Activated CD4-positive, alpha-beta T cell treated with anti-CD3 and anti-CD28 coated beads, Interleukin-10, Interleukin-2, amounts not matched to agents 100 ng/mL and 50 ng/mL, durations not matched to agents 16 hours and 8 hours (primary cell): ENCODE data around the gene OSBPL10.

Experiments
- DNase-seq: peaks from one replicate; pipeline ENCODE4 v3.0.0-alpha.2; 2020

OSBPL10 gene

GRCh38 chr3:31728403-31728802 is 252.7 kb downstream of the OSBPL10 start:
- DNase-seq, result no peak

- DNase-seq, result no peak
Measured at GRCh38 chr3:31725976-31726375, 255.1 kb downstream of the OSBPL10 start.

GRCh38 chr3:31725568-31725967 is 255.5 kb downstream of the OSBPL10 start:
- no peak for DNase-seq

GRCh38 chr3:31724651-31725050 is 256.4 kb downstream of the OSBPL10 start:
- DNase-seq, result peak; percentile 41

GRCh38 chr3:31724116-31724515 is 256.9 kb downstream of the OSBPL10 start:
- DNase-seq, result no peak

GRCh38 chr3:31723701-31724100 is 257.4 kb downstream of the OSBPL10 start:
- no peak for DNase-seq

GRCh38 chr3:31721676-31722075 is 259.4 kb downstream of the OSBPL10 start:
- no peak for DNase-seq

- DNase-seq, result no peak
Measured at GRCh38 chr3:31714495-31715280, 266.4 kb downstream of the OSBPL10 start.

GRCh38 chr3:31713816-31714215 is 267.2 kb downstream of the OSBPL10 start:
- DNase-seq, result no peak

- DNase-seq, result peak; percentile 12
Measured at GRCh38 chr3:31710123-31710803, 270.8 kb downstream of the OSBPL10 start.

GRCh38 chr3:31709526-31709925 is 271.5 kb downstream of the OSBPL10 start:
- no peak for DNase-seq

GRCh38 chr3:31709005-31709404 is 272.1 kb downstream of the OSBPL10 start:
- DNase-seq, result no peak

- DNase-seq, result no peak
Measured at GRCh38 chr3:31707286-31707685, 273.8 kb downstream of the OSBPL10 start.

GRCh38 chr3:31705736-31706135 is 275.3 kb downstream of the OSBPL10 start:
- DNase-seq, result no peak

GRCh38 chr3:31704591-31705179 is 276.4 kb downstream of the OSBPL10 start:
- peak; percentile 61 for DNase-seq

- DNase-seq, result no peak
Measured at GRCh38 chr3:31704156-31704555, 276.9 kb downstream of the OSBPL10 start.

GRCh38 chr3:31701286-31701685 is 279.8 kb downstream of the OSBPL10 start:
- DNase-seq, result no peak

GRCh38 chr3:31699309-31699953 is 281.6 kb downstream of the OSBPL10 start:
- DNase-seq, result peak; percentile 6

- no peak for DNase-seq
Measured at GRCh38 chr3:31696815-31697548, 284.1 kb downstream of the OSBPL10 start.

GRCh38 chr3:31696009-31696297 is 285.1 kb downstream of the OSBPL10 start:
- DNase-seq, result no peak

GRCh38 chr3:31695280-31696008 is 285.6 kb downstream of the OSBPL10 start:
- DNase-seq, result peak; percentile 15

GRCh38 chr3:31693346-31693745 is 287.7 kb downstream of the OSBPL10 start:
- no peak for DNase-seq
